K562 (cell line): ENCODE data around the gene TGFBR1. TPM values are rescaled to one million over a fixed set of nuclear protein-coding genes. Genes with fewer than 3 reads are reported as not detected.

ENCODE experiments used
- ATAC-seq: fragments of 200-7000 bp; cut with Tn5 transposase; 3 replicates; pipeline ENCODE4 v1.9.1; 2020; ENCODE audit warnings: moderate library complexity
- BruUV-seq: library from RNA; stranded (reverse); fragments of 400-500 nt; replicated peaks from 2 replicates; lab custom pipeline; 2021; lab: Mats Ljungman, UMichigan
- CTCF ChIA-PET: fragments of 300-600 bp; formaldehyde crosslinking; extraction: SDS; loops from one replicate; lab custom pipeline; 2021; ENCODE audit warnings: low intra/inter-chr PET ratio; lab: Yijun Ruan, JAX
- POLR2A ChIA-PET: fragments of 300-600, 350-650 bp; sonication (Branson Sonifier 250); formaldehyde crosslinking; extraction: SDS; loops from one replicate; lab custom pipeline; 2021; ENCODE audit warnings: antibody characterized with exemption, inconsistent platforms; lab: Yijun Ruan, JAX
- DNase-seq, 4 experiments: peaks; one replicate each; pipeline versions ENCODE4 v3.0.0 to v3.0.0-alpha.2; 2011 to 2018; ENCODE audit warnings: low spot score in 3 of 4, mixed read lengths in 3 of 4; ENCODE audit errors: extremely low read depth in 1 of 4
- FAIRE-seq: peaks from 2 replicates; lab custom pipeline; 2011; peaks lifted over from hg19 to GRCh38; lab: Jason Lieb, UNC
- H2AFZ ChIP-seq: 2 replicates; pipeline ENCODE4 v1.6.0; 2011; ENCODE audit warnings: low read depth, low read length, control low read depth, inconsistent platforms
- H3K27ac ChIP-seq: fragments of 200-600 bp; 3 replicates; pipeline ENCODE4 v1.8.0; 2011; ENCODE audit warnings: low read depth, mild to moderate bottlenecking, control low read depth, inconsistent platforms, low read length, moderate library complexity, mixed read lengths; ENCODE audit errors: extremely low read depth
- H3K27me3 ChIP-seq, 2 experiments: fragments of 300-600 bp in 1 of 2; 2 replicates in 1 of 2; 3 replicates in 1 of 2; pipeline versions ENCODE4 v1.6.0 to v1.8.0; 2011; ENCODE audit warnings: inconsistent platforms in 2 of 2, low read length in 2 of 2, mild to moderate bottlenecking in 1 of 2, mixed read lengths in 1 of 2, moderate library complexity in 1 of 2; ENCODE audit not compliant: control insufficient read depth in 2 of 2, insufficient read depth in 2 of 2
- H3K36me3 ChIP-seq: fragments of 300-600 bp; 3 replicates; pipeline ENCODE4 v1.8.0; 2011; ENCODE audit warnings: mild to moderate bottlenecking, low read length, inconsistent platforms; ENCODE audit not compliant: control insufficient read depth, insufficient read depth
- H3K4me1 ChIP-seq, 2 experiments: fragments of 200-600 bp in 1 of 2; replicated peaks in 1 of 2; 2 replicates in 1 of 2; 3 replicates in 1 of 2; pipeline versions ENCODE4 v1.5.1 to v1.8.0; 2011; ENCODE audit warnings: inconsistent platforms in 2 of 2, low read length in 2 of 2, mild to moderate bottlenecking in 1 of 2, mixed read lengths in 1 of 2, moderate library complexity in 1 of 2; ENCODE audit not compliant: control insufficient read depth in 2 of 2, insufficient read depth in 2 of 2
- H3K4me2 ChIP-seq: 2 replicates; pipeline ENCODE4 v1.6.1; 2011; ENCODE audit warnings: low read length, control low read depth, inconsistent platforms, mixed read lengths; ENCODE audit not compliant: insufficient read depth
- H3K4me3 ChIP-seq: fragments of 200-600 bp; sonication (generic), shearing (Covaris generic); 2 replicates; pipeline ENCODE4 v1.5.1; 2016; ENCODE audit warnings: control low read depth, inconsistent platforms
- H3K79me2 ChIP-seq: fragments of 200-600 bp; 3 replicates; pipeline ENCODE4 v1.8.0; 2011; ENCODE audit warnings: low read length, inconsistent platforms; ENCODE audit not compliant: control insufficient read depth, insufficient read depth
- H3K9ac ChIP-seq, 2 experiments: 2 replicates each; pipeline versions ENCODE4 v1.6.0 to v1.6.1; 2011; ENCODE audit warnings: low read depth in 2 of 2, low read length in 2 of 2, control low read depth in 1 of 2, inconsistent platforms in 1 of 2, mild to moderate bottlenecking in 1 of 2, mixed read lengths in 1 of 2; ENCODE audit not compliant: insufficient read depth in 1 of 2
- H3K9me1 ChIP-seq: one replicate; pipeline ENCODE4 v1.6.0; 2011; ENCODE audit warnings: inconsistent platforms, mild to moderate bottlenecking, low read length, moderate library complexity; ENCODE audit not compliant: control insufficient read depth, insufficient read depth
- H3K9me3 ChIP-seq: replicated peaks from 2 replicates; pipeline ENCODE4 v1.5.1; 2011; ENCODE audit warnings: low read depth, low read length, inconsistent platforms; ENCODE audit not compliant: control insufficient read depth, insufficient read depth
- H4K20me1 ChIP-seq: replicated peaks from 2 replicates; pipeline ENCODE4 v1.6.1; 2011; ENCODE audit warnings: low read length, inconsistent platforms, mixed read lengths; ENCODE audit not compliant: control insufficient read depth, insufficient read depth
- CEBPB ChIP-seq: fragments of 450-650 bp; IDR thresholded peaks from 2 replicates; pipeline ENCODE4 v1.6.1; 2016; ENCODE audit warnings: missing genetic modification characterization, missing compliant biosample characterization
- CEBPG ChIP-seq, 3 experiments: fragments of 200-800 bp in 1 of 3; sonication (Bioruptor generic) in 1 of 3; sonication (generic) in 1 of 3; formaldehyde crosslinking in 1 of 3; IDR thresholded peaks in 2 of 3; conservative IDR thresholded peaks in 1 of 3; 2 replicates each; pipeline versions ENCODE4 v1.6.1 to v1.8.0; 2016 to 2022; ENCODE audit warnings: missing compliant biosample characterization in 2 of 3, missing genetic modification characterization in 2 of 3, mild to moderate bottlenecking in 1 of 3, missing genetic modification reagents in 1 of 3
- MECOM ChIP-seq: fragments of 250-450 bp; sonication (Bioruptor Pico); IDR thresholded peaks from 2 replicates; pipeline ENCODE4 v1.8.0; 2022; ENCODE audit warnings: inconsistent platforms
- ZNF146 ChIP-seq: IDR thresholded peaks from one replicate; pipeline ENCODE4 v1.6.1; 2018; ENCODE audit warnings: missing compliant biosample characterization; ENCODE audit not compliant: unreplicated experiment
- WGBS: fragments of 100-300 bp; shearing (Covaris generic); methylation state at CpG from one replicate; pipeline ENCODE4 v1.1.6; 2016; ENCODE audit warnings: low coverage, mixed read lengths; ENCODE audit not compliant: insufficient coverage; ENCODE audit errors: missing lambda C conversion rate; 5-methylcytosine and 5-hydroxymethylcytosine counted together
- in situ Hi-C: fragments of 300-500 bp; cut with MboI; formaldehyde crosslinking; loops from 4 replicates; pipeline ENCODE4 v1.15.0; 2018; ENCODE audit warnings: inconsistent platforms, mixed read lengths
- intact Hi-C: fragments of 100-400 bp; cut with micrococcal nuclease; formaldehyde crosslinking; loops from 2 replicates; pipeline ENCODE4 v1.14.2; 2022
- polyA plus RNA-seq, 8 experiments: library from polyadenylated mRNA; depleted of rRNA in 4 of 8; stranded (reverse) in 5 of 8; unstranded in 3 of 8; fragments of >200 nt; fragmentation: Nextera tagmentation in 2 of 8; fragmentation: Illumina TruSeq in 1 of 8; extraction: Ambion mirVana in 2 of 8; extraction: Trizol in 1 of 8; gene quantifications; 2 replicates each; pipeline versions ENCODE4 v1.2.1 to v1.2.3, GENCODE V29; 2011 to 2014; ENCODE audit warnings: inconsistent platforms in 1 of 8, missing spikeins in 1 of 8
- total RNA-seq, 7 experiments: library from RNA; depleted of rRNA in 6 of 7; stranded (reverse); fragments of >200 nt in 6 of 7; fragmentation: Illumina TruSeq in 2 of 7; extraction: Trizol in 2 of 7; gene quantifications; 2 replicates each; pipeline versions ENCODE4 v1.2.1 to v1.2.3, GENCODE V29; 2011 to 2021; ENCODE audit warnings: low replicate concordance in 1 of 7
- TF ChIP-seq, protein P1 (sequence below): sonication (generic); formaldehyde crosslinking; IDR thresholded peaks from 2 replicates; pipeline ENCODE4 v1.8.1; 2023; ENCODE audit warnings: mild to moderate bottlenecking, missing genetic modification reagents

TGFBR1 gene
- total and polyA plus RNA-seq, 9 of the 15 experiments (the other 6 are each of a cell fraction or from before 2014, with no cell fraction given), result 15.5 to 62.4 (median 42.7) TPM

DNA sequence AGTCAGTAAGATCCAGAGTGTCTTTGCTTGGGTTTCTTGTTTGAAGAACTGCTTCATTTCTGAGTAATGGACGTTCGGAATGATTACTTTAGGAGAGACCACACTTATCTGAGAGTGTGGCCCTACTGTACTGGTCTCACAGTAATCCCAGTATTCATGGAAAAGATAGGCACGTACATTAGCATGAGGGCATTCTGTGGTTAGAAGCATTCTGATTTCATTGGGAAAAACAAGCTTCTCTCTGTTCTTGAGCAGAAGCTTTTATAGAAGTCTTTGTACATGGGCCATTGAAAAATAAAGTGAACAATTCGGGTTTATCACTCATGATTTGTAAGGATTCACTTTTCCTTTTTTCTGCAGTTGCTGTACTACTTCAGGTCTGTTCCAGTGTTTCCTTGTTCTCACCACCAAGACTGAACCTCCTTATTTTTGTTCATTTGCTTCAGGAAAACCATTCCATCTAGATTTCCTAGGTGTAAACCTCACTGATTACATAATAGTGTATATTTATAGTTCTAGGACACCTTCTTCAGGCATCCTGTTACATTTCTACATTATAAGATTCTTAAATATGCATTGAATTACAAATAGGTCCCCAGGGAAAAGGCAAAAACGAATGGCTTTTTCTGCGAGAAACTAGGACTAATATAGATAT is 10.1 kb downstream of the TGFBR1 start:
- 27% methylated on average over 6 of the region's 6 CpGs for WGBS
- Histone ChIP-seq H3K9me3 (no peaks in the 10 kb centered on the region), H3K27ac (peak overlapping the region; percentile 13; the same call in 1 of the 3 replicates), H3K27me3 (no peaks in the 10 kb centered on the region), H3K36me3 (peaks cover 20% of the 10 kb centered on the region; the same call in 2 of the 3 replicates), H2AFZ (no peak overlapping the region), H3K9ac (no peak overlapping the region), H3K79me2 (peaks cover 99% of the 10 kb centered on the region), H3K4me2 (peak overlapping the region; percentile 32; the same call in 1 of the 2 replicates), H3K4me1 (peaks cover 4 to 40% of the 10 kb centered on the region in 2 experiments; a peak in 4 of 5 replicates), H3K4me3 (no peak overlapping the region), H4K20me1 (peaks cover 23% of the 10 kb centered on the region), H3K9me1 (no peaks in the 10 kb centered on the region)
- ChIA-PET POLR2A (no interaction called here), CTCF (no interaction called here)
- no peak for DNase-seq
- intact Hi-C loops, result no loop called here
- FAIRE-seq, result no peak
- in situ Hi-C loops, result no loop called here
- BruUV-seq, result no TSS peak
- ATAC-seq, result peak; percentile 33
- TF ChIP-seq ZNF146 (CRISPR knock-in tag) (no peak), MECOM (CRISPR knock-in tag) (no peak), CEBPB (tag) (0 out of 2 replicates have a peak, but pooled peaks have one; percentile 9), CEBPG (CRISPR knock-in tag; IDR thresholded peaks at IDR 0.05) (no peak), CEBPG (tag; conservative IDR thresholded peaks at IDR 0.05 in 1 of 2, IDR thresholded peaks at IDR 0.05 in 1 of 2) (0 out of 4 replicates have a peak, but pooled peaks of 1 of the 2 experiments have one; percentile 14)
- TF ChIP-seq, protein P1, sequence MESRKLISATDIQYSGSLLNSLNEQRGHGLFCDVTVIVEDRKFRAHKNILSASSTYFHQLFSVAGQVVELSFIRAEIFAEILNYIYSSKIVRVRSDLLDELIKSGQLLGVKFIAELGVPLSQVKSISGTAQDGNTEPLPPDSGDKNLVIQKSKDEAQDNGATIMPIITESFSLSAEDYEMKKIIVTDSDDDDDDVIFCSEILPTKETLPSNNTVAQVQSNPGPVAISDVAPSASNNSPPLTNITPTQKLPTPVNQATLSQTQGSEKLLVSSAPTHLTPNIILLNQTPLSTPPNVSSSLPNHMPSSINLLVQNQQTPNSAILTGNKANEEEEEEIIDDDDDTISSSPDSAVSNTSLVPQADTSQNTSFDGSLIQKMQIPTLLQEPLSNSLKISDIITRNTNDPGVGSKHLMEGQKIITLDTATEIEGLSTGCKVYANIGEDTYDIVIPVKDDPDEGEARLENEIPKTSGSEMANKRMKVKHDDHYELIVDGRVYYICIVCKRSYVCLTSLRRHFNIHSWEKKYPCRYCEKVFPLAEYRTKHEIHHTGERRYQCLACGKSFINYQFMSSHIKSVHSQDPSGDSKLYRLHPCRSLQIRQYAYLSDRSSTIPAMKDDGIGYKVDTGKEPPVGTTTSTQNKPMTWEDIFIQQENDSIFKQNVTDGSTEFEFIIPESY (CRISPR knock-in tag), result no peak
